GM12891 (cell line): Measurements from ENCODE around the gene CUL7.

Experiments used
- PAX5 ChIP-seq: IDR thresholded peaks from 2 replicates; pipeline ENCODE4 v1.6.1; 2011; ENCODE audit warnings: low read length, moderate library complexity, mild to moderate bottlenecking; ENCODE audit not compliant: insufficient read depth, severe bottlenecking
- POLR2A ChIP-seq: IDR thresholded peaks from 2 replicates; pipeline ENCODE4 v1.6.1; 2011; ENCODE audit warnings: low read depth, low read length, control low read depth
- POLR2AphosphoS5 ChIP-seq: IDR thresholded peaks from 2 replicates; pipeline ENCODE4 v1.6.1; 2011; ENCODE audit warnings: low read depth, low read length, control low read depth
- POU2F2 ChIP-seq: IDR thresholded peaks from 2 replicates; pipeline ENCODE4 v1.6.1; 2011; ENCODE audit warnings: low read depth, mild to moderate bottlenecking, control low read depth, low read length, moderate library complexity
- SPI1 ChIP-seq: IDR thresholded peaks from 2 replicates; pipeline ENCODE4 v1.6.1; 2011; ENCODE audit warnings: low read depth, low read length, control low read depth
- TAF1 ChIP-seq: IDR thresholded peaks from 2 replicates; pipeline ENCODE4 v1.6.1; 2011; ENCODE audit warnings: low read depth, low read length, control low read depth

- TF ChIP-seq POLR2AphosphoS5 (no peak), TAF1 (no peak), POLR2A (no peak), PAX5 (no peak), SPI1 (no peak), POU2F2 (no peak)
These were observed 8.2 kb downstream of the CUL7 start for GRCh38 chr6:43045371-43045930.
